Activated naive CD8-positive, alpha-beta T cell (primary cell): ENCODE results near the gene RPAP3.

ENCODE experiments used
- H3K27ac Mint-ChIP-seq: one replicate; pipeline ENCODE4 v1.8.0; 2021; ENCODE audit warnings: mixed read lengths
- H3K27me3 Mint-ChIP-seq: one replicate; pipeline ENCODE4 v1.8.0; 2021; ENCODE audit warnings: mixed read lengths
- H3K36me3 Mint-ChIP-seq: one replicate; pipeline ENCODE4 v1.8.0; 2021; ENCODE audit warnings: mixed read lengths
- H3K4me1 Mint-ChIP-seq: one replicate; pipeline ENCODE4 v1.8.0; 2021; ENCODE audit warnings: low read depth, mixed read lengths
- H3K4me3 Mint-ChIP-seq: one replicate; pipeline ENCODE4 v1.8.0; 2021; ENCODE audit warnings: mild to moderate bottlenecking, mixed read lengths
- H3K9me3 Mint-ChIP-seq: one replicate; pipeline ENCODE4 v1.8.0; 2021; ENCODE audit warnings: low read depth, mixed read lengths

Gene RPAP3

GRCh38 chr12:47715877-47716548 is 10.2 kb upstream of the RPAP3 start:
- no peaks in the 10 kb centered on the region for H3K27me3 Mint-ChIP-seq
- H3K4me1 Mint-ChIP-seq = peaks cover 34% of the 10 kb centered on the region
- H3K36me3 Mint-ChIP-seq = peaks cover 5% of the 10 kb centered on the region
- H3K9me3 Mint-ChIP-seq = no peaks in the 10 kb centered on the region
- H3K27ac Mint-ChIP-seq = no peak overlapping the region
- H3K4me3 Mint-ChIP-seq = no peak overlapping the region

- peaks cover 30% of the 10 kb centered on the region for H3K4me1 Mint-ChIP-seq
- peak overlapping the region; percentile 72 for H3K27ac Mint-ChIP-seq
- no peaks in the 10 kb centered on the region for H3K9me3 Mint-ChIP-seq
- no peak overlapping the region for H3K4me3 Mint-ChIP-seq
- H3K36me3 Mint-ChIP-seq = peaks cover 5% of the 10 kb centered on the region
- H3K27me3 Mint-ChIP-seq = no peaks in the 10 kb centered on the region
Measured at GRCh38 chr12:47715393-47715876, 9.6 kb upstream of the RPAP3 start.

DNA sequence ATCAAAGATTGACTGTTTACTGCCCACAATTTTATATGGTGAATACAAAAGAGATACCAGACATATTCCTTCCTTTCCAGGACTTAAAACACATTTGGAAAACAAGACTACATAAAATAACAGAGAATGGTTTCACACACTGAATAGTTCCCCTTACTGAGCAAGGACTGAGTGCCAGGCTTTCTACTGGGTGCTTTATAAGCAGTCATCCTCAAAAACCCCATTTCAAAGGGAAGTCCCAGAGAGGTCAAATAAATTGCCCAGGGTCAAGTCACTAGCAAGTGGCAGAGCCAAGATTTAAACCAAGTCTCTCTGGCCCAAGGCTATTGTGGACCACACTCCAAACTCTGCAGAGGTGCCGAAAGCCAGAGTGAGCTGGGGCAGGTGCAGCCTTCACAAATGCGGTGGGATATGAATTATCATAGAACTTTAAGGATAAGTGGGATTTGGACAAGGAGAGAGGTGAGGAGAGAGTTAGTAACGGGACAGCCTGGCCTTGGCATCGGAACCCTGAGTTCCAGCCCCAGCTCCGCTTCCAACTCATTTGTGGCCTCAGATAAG is 9.1 kb upstream of the RPAP3 start:
- H3K27me3 Mint-ChIP-seq = no peaks in the 10 kb centered on the region
- H3K36me3 Mint-ChIP-seq = peaks cover 2% of the 10 kb centered on the region
- H3K4me1 Mint-ChIP-seq = peaks cover 30% of the 10 kb centered on the region
- no peaks in the 10 kb centered on the region for H3K9me3 Mint-ChIP-seq
- H3K27ac Mint-ChIP-seq = no peak overlapping the region
- no peak overlapping the region for H3K4me3 Mint-ChIP-seq

- H3K27me3 Mint-ChIP-seq = no peaks in the 10 kb centered on the region
- H3K27ac Mint-ChIP-seq = no peak overlapping the region
- no peak overlapping the region for H3K4me3 Mint-ChIP-seq
- no peaks in the 10 kb centered on the region for H3K9me3 Mint-ChIP-seq
- H3K4me1 Mint-ChIP-seq = peaks cover 40% of the 10 kb centered on the region
- H3K36me3 Mint-ChIP-seq = peaks cover 2% of the 10 kb centered on the region
Measured at GRCh38 chr12:47712171-47712570, 6.3 kb upstream of the RPAP3 start.

GRCh38 chr12:47711448-47711847 is 5.6 kb upstream of the RPAP3 start:
- no peak overlapping the region for H3K4me3 Mint-ChIP-seq
- H3K27ac Mint-ChIP-seq = no peak overlapping the region
- no peaks in the 10 kb centered on the region for H3K27me3 Mint-ChIP-seq
- no peaks in the 10 kb centered on the region for H3K9me3 Mint-ChIP-seq
- H3K36me3 Mint-ChIP-seq = peaks cover 2% of the 10 kb centered on the region
- H3K4me1 Mint-ChIP-seq = peaks cover 39% of the 10 kb centered on the region

GRCh38 chr12:47710278-47710677 is 4.4 kb upstream of the RPAP3 start:
- H3K36me3 Mint-ChIP-seq = peaks cover 2% of the 10 kb centered on the region
- H3K27me3 Mint-ChIP-seq = no peaks in the 10 kb centered on the region
- no peak overlapping the region for H3K4me3 Mint-ChIP-seq
- H3K27ac Mint-ChIP-seq = peak overlapping the region; percentile 2
- no peaks in the 10 kb centered on the region for H3K9me3 Mint-ChIP-seq
- H3K4me1 Mint-ChIP-seq = peaks cover 36% of the 10 kb centered on the region

DNA sequence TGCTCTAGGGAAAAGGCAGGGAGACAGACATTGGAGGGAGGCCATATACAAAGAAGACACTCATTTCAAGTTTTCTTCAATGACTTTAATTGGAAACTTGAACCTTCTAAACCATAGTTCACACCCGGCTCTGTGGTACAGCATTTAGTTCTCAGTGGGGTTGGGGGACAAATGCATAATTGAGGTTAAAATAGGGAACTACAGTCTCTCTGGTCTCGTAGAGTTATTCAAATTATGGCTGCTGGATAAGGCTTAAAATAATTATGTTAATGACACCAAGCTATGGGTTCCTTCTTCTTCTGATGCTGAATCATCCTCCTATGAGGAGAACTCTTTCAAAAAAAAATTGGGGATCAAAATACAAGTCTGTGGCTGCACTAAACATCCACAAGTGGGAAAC is 3.8 kb upstream of the RPAP3 start:
- Mint-ChIP-seq H3K36me3 (peaks cover 2% of the 10 kb centered on the region), H3K27me3 (no peaks in the 10 kb centered on the region), H3K9me3 (no peaks in the 10 kb centered on the region), H3K4me3 (no peak overlapping the region), H3K27ac (no peak overlapping the region), H3K4me1 (peaks cover 37% of the 10 kb centered on the region)

GRCh38 chr12:47709237-47709636 is 3.4 kb upstream of the RPAP3 start:
- peaks cover 2% of the 10 kb centered on the region for H3K36me3 Mint-ChIP-seq
- H3K27ac Mint-ChIP-seq = no peak overlapping the region
- H3K4me3 Mint-ChIP-seq = no peak overlapping the region
- H3K9me3 Mint-ChIP-seq = no peaks in the 10 kb centered on the region
- peaks cover 38% of the 10 kb centered on the region for H3K4me1 Mint-ChIP-seq
- H3K27me3 Mint-ChIP-seq = no peaks in the 10 kb centered on the region

- H3K27ac Mint-ChIP-seq = peak overlapping the region; percentile 90
- peaks cover 7% of the 10 kb centered on the region for H3K36me3 Mint-ChIP-seq
- H3K9me3 Mint-ChIP-seq = no peaks in the 10 kb centered on the region
- peak overlapping the region; percentile 72 for H3K4me3 Mint-ChIP-seq
- no peaks in the 10 kb centered on the region for H3K27me3 Mint-ChIP-seq
- peaks cover 50% of the 10 kb centered on the region for H3K4me1 Mint-ChIP-seq
Measured at GRCh38 chr12:47707905-47708543, 2.2 kb upstream of the RPAP3 start.

GRCh38 chr12:47707355-47707754 is 1.5 kb upstream of the RPAP3 start:
- Mint-ChIP-seq H3K27ac (peak overlapping the region; percentile 90), H3K27me3 (no peaks in the 10 kb centered on the region), H3K4me1 (peaks cover 54% of the 10 kb centered on the region), H3K9me3 (no peaks in the 10 kb centered on the region), H3K4me3 (peak overlapping the region; percentile 72), H3K36me3 (peaks cover 7% of the 10 kb centered on the region)

DNA sequence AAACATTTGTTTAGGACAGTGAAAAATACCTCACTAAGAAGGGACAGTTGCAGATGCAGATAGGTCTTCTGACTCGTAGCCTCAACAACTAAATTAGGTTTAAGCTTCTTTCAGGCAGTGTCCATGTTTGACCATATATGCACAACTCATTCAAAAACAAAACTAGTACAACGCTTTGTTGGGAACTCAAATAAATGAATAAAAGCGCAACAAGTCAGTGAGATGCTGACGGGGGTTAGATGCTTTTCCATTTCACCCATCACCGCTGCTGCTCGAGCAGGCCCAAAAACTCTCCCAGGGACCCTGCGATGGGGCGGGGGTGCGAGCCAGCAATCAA is 633 bp downstream of the RPAP3 start:
- Mint-ChIP-seq H3K9me3 (no peaks in the 10 kb centered on the region), H3K27me3 (no peaks in the 10 kb centered on the region), H3K4me3 (peak overlapping the region; percentile 96), H3K27ac (peak overlapping the region; percentile 83), H3K36me3 (peaks cover 10% of the 10 kb centered on the region), H3K4me1 (peaks cover 62% of the 10 kb centered on the region)

DNA sequence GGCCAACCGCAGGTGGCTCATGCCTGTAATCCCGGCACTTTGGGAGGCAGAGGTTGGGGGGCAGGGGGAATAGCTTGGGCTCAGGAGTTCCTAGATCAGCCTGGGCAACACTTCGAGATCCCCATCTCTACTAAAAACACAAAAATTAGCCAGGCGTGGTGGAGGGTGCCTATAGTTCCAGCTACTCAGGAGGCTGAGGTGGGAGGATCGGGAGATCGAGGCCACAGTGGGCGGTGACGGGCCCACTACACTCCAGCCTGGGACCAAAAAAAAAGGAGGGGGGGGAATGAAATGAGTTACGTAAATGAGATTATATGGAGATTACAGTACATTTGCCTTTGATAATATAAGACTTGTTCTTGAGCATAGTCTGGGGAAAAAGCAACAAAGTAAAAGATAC is 1.1 kb downstream of the RPAP3 start:
- Mint-ChIP-seq H3K27ac (peak overlapping the region; percentile 83), H3K9me3 (no peaks in the 10 kb centered on the region), H3K27me3 (no peaks in the 10 kb centered on the region), H3K36me3 (peaks cover 10% of the 10 kb centered on the region), H3K4me1 (peaks cover 60% of the 10 kb centered on the region), H3K4me3 (peak overlapping the region; percentile 96)

GRCh38 chr12:47700263-47700662 is 5.6 kb downstream of the RPAP3 start:
- Mint-ChIP-seq H3K27ac (no peak overlapping the region), H3K9me3 (no peaks in the 10 kb centered on the region), H3K4me1 (peaks cover 30% of the 10 kb centered on the region), H3K4me3 (no peak overlapping the region), H3K27me3 (no peaks in the 10 kb centered on the region), H3K36me3 (peaks cover 7% of the 10 kb centered on the region)

GRCh38 chr12:47698631-47699030 is 7.2 kb downstream of the RPAP3 start:
- H3K36me3 Mint-ChIP-seq = peaks cover 9% of the 10 kb centered on the region
- H3K4me1 Mint-ChIP-seq = peaks cover 21% of the 10 kb centered on the region

GRCh38 chr12:47698055-47698454 is 7.8 kb downstream of the RPAP3 start:
- Mint-ChIP-seq H3K4me1 (peaks cover 17% of the 10 kb centered on the region), H3K36me3 (peaks cover 12% of the 10 kb centered on the region), H3K27ac (no peak overlapping the region), H3K4me3 (no peak overlapping the region), H3K27me3 (no peaks in the 10 kb centered on the region), H3K9me3 (no peaks in the 10 kb centered on the region)

More at GRCh38 chr12:47698631-47699030, 7.2 kb downstream of the RPAP3 start:
- no peak overlapping the region for H3K27ac Mint-ChIP-seq
- no peaks in the 10 kb centered on the region for H3K27me3 Mint-ChIP-seq
- no peak overlapping the region for H3K4me3 Mint-ChIP-seq
- H3K9me3 Mint-ChIP-seq = no peaks in the 10 kb centered on the region
